ENCODE measurements around the gene CAPZA2.

The CAPZA2 gene

DNA sequence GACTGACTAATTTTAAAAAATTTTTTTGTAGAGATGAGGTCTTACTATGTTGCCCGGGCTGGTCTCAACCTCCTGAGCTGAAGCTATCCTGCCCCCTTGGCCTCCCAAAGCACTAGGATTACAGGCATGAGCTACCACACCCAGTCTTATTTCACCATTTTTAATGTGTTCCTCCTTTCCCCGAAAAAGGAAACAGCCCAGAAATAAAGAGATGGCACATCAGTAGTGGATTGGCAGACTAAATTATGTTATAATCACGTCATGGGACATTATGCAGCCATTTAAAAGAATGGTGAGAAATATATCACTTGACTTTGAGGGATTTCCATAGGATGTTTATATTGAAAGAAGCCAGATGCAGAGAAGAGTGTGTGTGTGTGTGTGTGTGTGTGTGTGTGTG lies 40.5 kb downstream of the CAPZA2 start:
- DNase-seq (ENCODE audit: low read depth): no peak
- no peak overlapping the region for H3K4me3 ChIP-seq (ENCODE audit: low read depth, low read length)
- in situ Hi-C loops (cut with HindIII; ENCODE audit: low sequenced_read_pairs): no loop called here
- TF ChIP-seq, protein P1, sequence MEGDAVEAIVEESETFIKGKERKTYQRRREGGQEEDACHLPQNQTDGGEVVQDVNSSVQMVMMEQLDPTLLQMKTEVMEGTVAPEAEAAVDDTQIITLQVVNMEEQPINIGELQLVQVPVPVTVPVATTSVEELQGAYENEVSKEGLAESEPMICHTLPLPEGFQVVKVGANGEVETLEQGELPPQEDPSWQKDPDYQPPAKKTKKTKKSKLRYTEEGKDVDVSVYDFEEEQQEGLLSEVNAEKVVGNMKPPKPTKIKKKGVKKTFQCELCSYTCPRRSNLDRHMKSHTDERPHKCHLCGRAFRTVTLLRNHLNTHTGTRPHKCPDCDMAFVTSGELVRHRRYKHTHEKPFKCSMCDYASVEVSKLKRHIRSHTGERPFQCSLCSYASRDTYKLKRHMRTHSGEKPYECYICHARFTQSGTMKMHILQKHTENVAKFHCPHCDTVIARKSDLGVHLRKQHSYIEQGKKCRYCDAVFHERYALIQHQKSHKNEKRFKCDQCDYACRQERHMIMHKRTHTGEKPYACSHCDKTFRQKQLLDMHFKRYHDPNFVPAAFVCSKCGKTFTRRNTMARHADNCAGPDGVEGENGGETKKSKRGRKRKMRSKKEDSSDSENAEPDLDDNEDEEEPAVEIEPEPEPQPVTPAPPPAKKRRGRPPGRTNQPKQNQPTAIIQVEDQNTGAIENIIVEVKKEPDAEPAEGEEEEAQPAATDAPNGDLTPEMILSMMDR (IDR thresholded peaks at IDR 0.05; ENCODE audit: low read depth, low read length, missing control alignments): no peak

DNA sequence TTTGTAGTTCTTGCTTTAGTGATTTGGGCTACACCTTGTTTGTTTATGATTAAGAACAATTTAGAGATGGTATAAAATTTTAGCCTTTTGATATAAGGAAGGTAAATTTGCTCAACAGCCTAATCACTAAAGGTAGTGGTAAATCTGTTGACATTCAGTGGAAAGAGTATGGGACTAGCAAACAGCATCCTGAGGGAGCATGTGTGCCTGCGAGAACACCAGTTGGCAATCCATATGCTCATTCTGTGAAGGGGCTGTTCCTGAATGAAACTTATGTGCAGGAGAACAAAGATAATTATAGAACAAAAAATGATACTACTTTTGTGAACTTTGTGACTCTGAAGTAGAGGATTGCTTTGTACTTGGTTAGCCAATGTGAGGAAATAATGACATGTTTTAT lies 44.0 kb downstream of the CAPZA2 start:
- DNase-seq (ENCODE audit: low read depth): no peak
- in situ Hi-C loops (cut with HindIII; ENCODE audit: low sequenced_read_pairs): no loop called here
- TF ChIP-seq, protein P1 (IDR thresholded peaks at IDR 0.05; ENCODE audit: low read depth, low read length, missing control alignments): no peak
- no peak overlapping the region for H3K4me3 ChIP-seq (ENCODE audit: low read depth, low read length)

DNA sequence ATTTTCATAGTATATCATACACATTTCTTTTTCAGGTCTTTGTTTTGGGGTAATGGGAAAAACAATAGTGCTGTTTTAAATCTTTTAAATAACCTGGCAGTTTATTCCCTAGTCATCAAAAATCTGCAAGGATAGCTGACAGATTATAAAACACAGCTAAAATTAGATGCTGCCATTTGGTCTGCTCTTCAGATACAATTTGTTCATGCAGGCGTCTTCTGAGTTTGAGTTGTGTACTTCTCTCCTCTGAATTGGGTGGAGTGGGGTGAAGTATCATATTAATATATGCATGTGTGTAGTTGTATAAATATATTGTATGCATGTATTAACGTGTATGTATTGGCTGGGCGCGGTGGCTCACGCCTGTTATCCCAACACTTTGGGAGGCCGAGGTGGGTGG lies 48.0 kb downstream of the CAPZA2 start:
- TF ChIP-seq, protein P1 (IDR thresholded peaks at IDR 0.05; ENCODE audit: low read depth, low read length, missing control alignments): no peak
- no peak for DNase-seq (ENCODE audit: low read depth)
- no peak overlapping the region for H3K4me3 ChIP-seq (ENCODE audit: low read depth, low read length)
- in situ Hi-C loops (cut with HindIII; ENCODE audit: low sequenced_read_pairs): no loop called here

DNA sequence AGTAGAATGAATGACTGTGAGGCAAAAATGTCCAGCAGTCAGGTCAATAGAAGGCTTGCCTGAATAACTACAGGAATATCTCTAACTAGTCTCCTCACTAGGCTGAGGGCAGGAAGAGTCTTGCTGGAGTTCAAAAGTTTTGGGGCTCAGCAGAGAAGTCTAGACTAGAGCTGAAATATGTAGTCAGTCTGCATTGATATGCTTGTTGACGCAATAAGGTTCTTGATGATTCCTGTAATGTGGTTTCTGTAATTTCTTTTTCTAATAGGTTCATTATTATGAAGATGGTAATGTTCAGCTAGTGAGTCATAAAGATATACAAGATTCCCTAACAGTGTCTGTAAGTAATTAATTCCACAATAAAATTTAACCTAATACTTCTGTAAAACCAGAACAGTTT lies 49.4 kb downstream of the CAPZA2 start:
- no peak overlapping the region for H3K4me3 ChIP-seq (ENCODE audit: low read depth, low read length)
- in situ Hi-C loops (cut with HindIII; ENCODE audit: low sequenced_read_pairs): no loop called here
- TF ChIP-seq, protein P1 (IDR thresholded peaks at IDR 0.05; ENCODE audit: low read depth, low read length, missing control alignments): no peak
- DNase-seq (ENCODE audit: low read depth): no peak

DNA sequence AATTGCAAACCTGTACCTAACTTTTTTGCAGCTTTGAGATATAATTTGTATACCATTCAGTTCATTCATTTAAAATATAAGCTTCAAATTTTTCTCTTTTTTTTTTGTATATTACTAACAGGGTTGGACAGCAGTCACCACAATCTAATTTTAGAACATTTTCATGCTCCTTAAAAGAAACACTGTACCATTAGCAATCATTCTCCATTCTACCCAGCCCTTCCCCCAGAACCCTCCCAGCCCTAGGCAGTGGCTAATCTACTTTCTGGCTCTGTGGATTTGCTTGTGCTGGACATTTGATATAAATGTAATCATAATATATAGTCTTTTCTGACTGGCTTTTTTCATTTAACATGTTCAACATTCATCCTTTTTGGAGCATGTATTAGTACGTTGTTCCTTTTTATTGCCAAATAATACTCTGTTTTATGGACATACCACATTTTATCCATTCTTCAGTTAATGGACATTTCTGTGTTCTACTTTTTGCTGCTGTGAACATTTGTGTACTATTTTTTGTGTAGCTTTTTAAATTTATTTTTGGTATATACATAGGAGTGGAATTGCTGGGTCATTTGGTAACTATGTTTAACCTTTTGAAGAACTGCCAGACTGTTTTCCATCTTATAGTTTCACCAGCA lies 50.0 kb downstream of the CAPZA2 start:
- in situ Hi-C loops (cut with HindIII; ENCODE audit: low sequenced_read_pairs): no loop called here
- DNase-seq (ENCODE audit: low read depth): no peak
- no peak overlapping the region for H3K4me3 ChIP-seq (ENCODE audit: low read depth, low read length)
- TF ChIP-seq, protein P1 (IDR thresholded peaks at IDR 0.05; ENCODE audit: low read depth, low read length, missing control alignments): no peak

DNA sequence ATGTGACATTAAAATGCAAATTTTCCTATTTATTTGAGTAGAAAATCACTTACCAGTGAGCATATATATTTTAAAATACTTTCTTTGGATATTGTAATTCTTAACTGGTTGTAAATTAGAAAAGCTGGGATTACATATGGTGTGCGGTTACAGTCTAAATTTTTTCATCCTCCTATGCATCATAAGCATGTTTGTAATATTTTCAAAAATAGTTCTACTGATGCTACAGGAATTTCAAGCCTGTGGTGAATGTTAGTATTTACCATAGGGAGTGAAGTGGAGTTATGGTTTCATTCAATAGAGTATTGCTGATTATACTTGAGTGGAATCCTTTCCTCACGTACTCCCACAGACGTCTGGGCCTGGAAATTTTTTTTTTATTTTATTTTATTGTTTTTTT lies 56.3 kb downstream of the CAPZA2 start:
- H3K4me3 ChIP-seq (ENCODE audit: low read depth, low read length): no peak overlapping the region
- TF ChIP-seq, protein P1 (IDR thresholded peaks at IDR 0.05; ENCODE audit: low read depth, low read length, missing control alignments): no peak
- DNase-seq (ENCODE audit: low read depth): no peak
- in situ Hi-C loops (cut with HindIII; ENCODE audit: low sequenced_read_pairs): no loop called here

All from astrocyte of the cerebellum (primary cell).